ENCODE results near the gene BACH2. TPM values are rescaled to one million over a fixed set of nuclear protein-coding genes. Genes with fewer than 3 reads are reported as not detected.

Gene BACH2
- total RNA-seq, 4 donors from 2014 or later = 9.3 to 34.5 (median 11.1) TPM

- TF ChIP-seq POLR2A (IDR thresholded peaks at IDR 0.05) = no peak
- TF ChIP-seq, protein P1, sequence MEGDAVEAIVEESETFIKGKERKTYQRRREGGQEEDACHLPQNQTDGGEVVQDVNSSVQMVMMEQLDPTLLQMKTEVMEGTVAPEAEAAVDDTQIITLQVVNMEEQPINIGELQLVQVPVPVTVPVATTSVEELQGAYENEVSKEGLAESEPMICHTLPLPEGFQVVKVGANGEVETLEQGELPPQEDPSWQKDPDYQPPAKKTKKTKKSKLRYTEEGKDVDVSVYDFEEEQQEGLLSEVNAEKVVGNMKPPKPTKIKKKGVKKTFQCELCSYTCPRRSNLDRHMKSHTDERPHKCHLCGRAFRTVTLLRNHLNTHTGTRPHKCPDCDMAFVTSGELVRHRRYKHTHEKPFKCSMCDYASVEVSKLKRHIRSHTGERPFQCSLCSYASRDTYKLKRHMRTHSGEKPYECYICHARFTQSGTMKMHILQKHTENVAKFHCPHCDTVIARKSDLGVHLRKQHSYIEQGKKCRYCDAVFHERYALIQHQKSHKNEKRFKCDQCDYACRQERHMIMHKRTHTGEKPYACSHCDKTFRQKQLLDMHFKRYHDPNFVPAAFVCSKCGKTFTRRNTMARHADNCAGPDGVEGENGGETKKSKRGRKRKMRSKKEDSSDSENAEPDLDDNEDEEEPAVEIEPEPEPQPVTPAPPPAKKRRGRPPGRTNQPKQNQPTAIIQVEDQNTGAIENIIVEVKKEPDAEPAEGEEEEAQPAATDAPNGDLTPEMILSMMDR (IDR thresholded peaks at IDR 0.05) = no peak
- DNase-seq (ENCODE audit: low spot score in 2 of 2) = no peak
- 92 to 96% methylated on average over 20 to 21 of the region's 22 CpGs for WGBS, 2 donors
- intact Hi-C loops (cut with DNase I; ENCODE audit: low total_unique reads) = loop anchor here (5.0 kb wide), 1 partner anchor 550 kb away; no protein-coding TSS in a partner anchor
- no peak overlapping the region for H3K4me3 ChIP-seq (ENCODE audit: low read depth, poor library complexity, severe bottlenecking)
Measured at GRCh38 chr6:89932245-89932802, 364.3 kb downstream of the BACH2 start.

- TF ChIP-seq POLR2A (IDR thresholded peaks at IDR 0.05) = no peak
- no peak for DNase-seq (ENCODE audit: low spot score in 2 of 2)
- intact Hi-C loops (cut with DNase I; ENCODE audit: low total_unique reads) = loop anchor here (5.0 kb wide), 1 partner anchor 552 kb away; no protein-coding TSS in a partner anchor
- WGBS, 2 donors = 86 to 91% methylated on average over 5 of the region's 5 CpGs
- H3K4me3 ChIP-seq (ENCODE audit: low read depth, poor library complexity, severe bottlenecking) = no peak overlapping the region
Measured at GRCh38 chr6:89930789-89931188, 365.9 kb downstream of the BACH2 start.

GRCh38 chr6:89928604-89929003 is 368.0 kb downstream of the BACH2 start:
- DNase-seq (ENCODE audit: low spot score in 2 of 2) = no peak
- H3K4me3 ChIP-seq (ENCODE audit: low read depth, poor library complexity, severe bottlenecking) = no peak overlapping the region
- 80 to 87% methylated on average over 6 of the region's 6 CpGs for WGBS, 2 donors
- intact Hi-C loops (cut with DNase I; ENCODE audit: low total_unique reads) = no loop called here
- TF ChIP-seq, protein P1 (IDR thresholded peaks at IDR 0.05) = no peak
- TF ChIP-seq POLR2A (IDR thresholded peaks at IDR 0.05) = no peak

DNA sequence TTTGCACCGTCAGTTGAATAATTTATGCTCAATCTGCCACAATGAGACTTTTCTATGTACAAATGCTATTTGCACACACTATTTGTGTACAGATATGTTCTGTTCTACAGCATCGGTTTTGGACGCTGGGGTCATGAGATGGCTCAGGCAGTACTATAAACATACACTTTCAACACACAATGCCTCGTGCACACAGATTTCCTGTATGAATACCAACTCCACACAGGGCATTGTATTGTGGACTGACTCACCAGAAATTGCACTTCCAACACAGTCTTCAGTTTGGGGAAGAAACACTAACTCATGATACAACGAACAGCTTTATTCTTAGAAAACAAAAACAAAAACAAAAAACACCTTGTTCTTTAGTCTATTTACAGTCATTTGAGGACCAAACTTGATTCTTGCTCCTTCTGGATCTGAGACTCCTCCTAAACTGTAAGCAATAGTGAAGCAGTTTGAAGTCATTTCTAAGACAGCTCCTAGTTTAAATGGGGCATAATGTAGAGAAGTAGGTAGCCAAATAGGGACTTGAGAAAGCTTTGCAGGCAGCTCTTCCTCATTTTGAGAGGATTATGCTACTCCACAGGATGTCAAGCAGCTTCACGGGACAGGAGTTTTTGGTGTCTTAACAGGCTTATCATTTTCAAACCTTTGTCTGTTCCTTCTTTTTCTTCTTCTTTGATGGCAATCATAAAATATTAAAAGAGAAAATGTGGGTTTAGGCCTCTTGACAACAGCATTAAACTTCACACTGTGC is 368.7 kb downstream of the BACH2 start:
- no peak overlapping the region for H3K4me3 ChIP-seq (ENCODE audit: low read depth, poor library complexity, severe bottlenecking)
- DNase-seq (ENCODE audit: low spot score in 2 of 2) = no peak
- WGBS, 2 donors = 74 to 77% methylated on average over 6 of the region's 6 CpGs
- no peak for TF ChIP-seq POLR2A (IDR thresholded peaks at IDR 0.05)
- TF ChIP-seq, protein P1 (IDR thresholded peaks at IDR 0.05) = no peak
- intact Hi-C loops (cut with DNase I; ENCODE audit: low total_unique reads) = no loop called here

DNA sequence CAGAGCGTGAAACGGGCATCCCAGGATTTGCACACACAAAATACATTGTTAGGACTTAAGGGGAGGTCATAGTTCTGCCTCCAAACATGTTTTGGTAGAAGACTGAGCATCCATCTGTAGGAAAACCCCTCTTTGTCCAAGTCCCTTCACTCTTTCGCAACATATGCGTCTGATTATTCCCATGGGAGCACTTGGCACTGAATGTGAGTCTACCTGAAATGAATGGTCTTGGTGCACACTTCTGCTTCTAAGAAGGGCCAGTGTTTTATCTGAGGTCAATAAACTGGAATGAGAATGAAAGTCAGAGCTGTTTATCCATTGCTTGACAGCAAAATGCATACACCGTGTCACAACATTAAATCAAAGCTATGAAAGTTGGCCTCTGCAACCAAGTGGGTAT is 369.4 kb downstream of the BACH2 start:
- WGBS, 2 donors = 92 to 93% methylated on average over 5 of the region's 5 CpGs
- intact Hi-C loops (cut with DNase I; ENCODE audit: low total_unique reads) = no loop called here
- DNase-seq (ENCODE audit: low spot score in 2 of 2) = no peak
- H3K4me3 ChIP-seq (ENCODE audit: low read depth, poor library complexity, severe bottlenecking) = no peak overlapping the region
- TF ChIP-seq, protein P1 (IDR thresholded peaks at IDR 0.05) = no peak
- no peak for TF ChIP-seq POLR2A (IDR thresholded peaks at IDR 0.05)

GRCh38 chr6:89925826-89926225 is 370.8 kb downstream of the BACH2 start:
- WGBS, 2 donors = 53 to 68% methylated on average over 2 of the region's 2 CpGs
- intact Hi-C loops (cut with DNase I; ENCODE audit: low total_unique reads) = no loop called here
- no peak for DNase-seq (ENCODE audit: low spot score in 2 of 2)
- no peak for TF ChIP-seq POLR2A (IDR thresholded peaks at IDR 0.05)
- TF ChIP-seq, protein P1 (IDR thresholded peaks at IDR 0.05) = no peak
- H3K4me3 ChIP-seq (ENCODE audit: low read depth, poor library complexity, severe bottlenecking) = no peak overlapping the region
